Lower lobe of right lung (tissue), 2 donors: Measurements from ENCODE around the gene IMP3. TPM values are rescaled to one million over a fixed set of nuclear protein-coding genes. Genes with fewer than 3 reads are reported as not detected.
"Not testable (repeated sequence)": the region's sequence is repeated elsewhere in the genome, so short reads cannot be mapped to it uniquely, and the experiment has no call there.

Source experiments
- ATAC-seq, 2 donors: fragments of 200-7000 bp; cut with Tn5 transposase; one replicate each; pipeline ENCODE4 v1.9.1; 2020 to 2022; ENCODE audit warnings: mild to moderate bottlenecking in 2 of 2, moderate library complexity in 2 of 2
- DNase-seq: peaks from one replicate; pipeline ENCODE4 v3.0.0-alpha.2; 2020
- H3K27ac ChIP-seq: fragments of 200-600 bp; one replicate; pipeline ENCODE4 v1.8.0; 2022
- H3K27me3 ChIP-seq: fragments of 200-600 bp; one replicate; pipeline ENCODE4 v1.8.0; 2022; ENCODE audit warnings: low read depth
- H3K36me3 ChIP-seq: fragments of 200-600 bp; one replicate; pipeline ENCODE4 v1.8.0; 2022; ENCODE audit warnings: mild to moderate bottlenecking
- H3K4me1 ChIP-seq: fragments of 200-600 bp; one replicate; pipeline ENCODE4 v1.8.0; 2022
- H3K4me3 ChIP-seq: fragments of 200-600 bp; one replicate; pipeline ENCODE4 v1.8.0; 2022; ENCODE audit warnings: mild to moderate bottlenecking
- H3K9me3 ChIP-seq: fragments of 200-600 bp; one replicate; pipeline ENCODE4 v1.8.0; 2022
- intact Hi-C: fragments of 100-400 bp; cut with DNase I; formaldehyde crosslinking; loops from one replicate; pipeline ENCODE4 v1.11.0; 2022
- long read RNA-seq: library from polyadenylated mRNA; unstranded; transcript quantifications from one replicate; pipeline ENCODE4 v2.0.0, GENCODE V29; 2021
- total RNA-seq: library from RNA; stranded (reverse); fragmentation: NEBNext Ultra II Directional; extraction: Animal tissue kit (Norgen Biotek cat#: 25700); gene quantifications from one replicate; pipeline ENCODE4 v1.2.1, GENCODE V29; 2021
- TF ChIP-seq, protein P1 (sequence below): fragments of 200-600 bp; IDR thresholded peaks from one replicate; pipeline ENCODE4 v1.8.0; 2022; ENCODE audit warnings: antibody characterized with exemption, mild to moderate bottlenecking
- donor health status: DM: no; HTN: yes; CAD: no; lungs with severe emphysema.

IMP3 gene, protein sequence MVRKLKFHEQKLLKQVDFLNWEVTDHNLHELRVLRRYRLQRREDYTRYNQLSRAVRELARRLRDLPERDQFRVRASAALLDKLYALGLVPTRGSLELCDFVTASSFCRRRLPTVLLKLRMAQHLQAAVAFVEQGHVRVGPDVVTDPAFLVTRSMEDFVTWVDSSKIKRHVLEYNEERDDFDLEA
- 56.5 TPM for total RNA-seq
- long read RNA-seq, transcript IMP3-202 (1 exons, 1,237 nt): major isoform, 81 of 83 reads
- long read RNA-seq, partial matches to known transcripts: 0 of 83 reads
- long read RNA-seq, other reads (novel, unspliced or antisense): 2 of 83 reads

- ATAC-seq: peak; percentile 98
- Histone ChIP-seq H3K4me3 (peak within 1 kb of the TSS; percentile 76), H3K27ac (peak within 1 kb of the TSS; percentile 94), H3K27me3 (no peaks in the 10 kb centered on the region), H3K4me1 (peaks cover 34% of the 10 kb centered on the region), H3K36me3 (no peaks in the 10 kb centered on the region), H3K9me3 (no peaks in the 10 kb centered on the region)
- intact Hi-C loops: no loop called here
- TF ChIP-seq, protein P1, sequence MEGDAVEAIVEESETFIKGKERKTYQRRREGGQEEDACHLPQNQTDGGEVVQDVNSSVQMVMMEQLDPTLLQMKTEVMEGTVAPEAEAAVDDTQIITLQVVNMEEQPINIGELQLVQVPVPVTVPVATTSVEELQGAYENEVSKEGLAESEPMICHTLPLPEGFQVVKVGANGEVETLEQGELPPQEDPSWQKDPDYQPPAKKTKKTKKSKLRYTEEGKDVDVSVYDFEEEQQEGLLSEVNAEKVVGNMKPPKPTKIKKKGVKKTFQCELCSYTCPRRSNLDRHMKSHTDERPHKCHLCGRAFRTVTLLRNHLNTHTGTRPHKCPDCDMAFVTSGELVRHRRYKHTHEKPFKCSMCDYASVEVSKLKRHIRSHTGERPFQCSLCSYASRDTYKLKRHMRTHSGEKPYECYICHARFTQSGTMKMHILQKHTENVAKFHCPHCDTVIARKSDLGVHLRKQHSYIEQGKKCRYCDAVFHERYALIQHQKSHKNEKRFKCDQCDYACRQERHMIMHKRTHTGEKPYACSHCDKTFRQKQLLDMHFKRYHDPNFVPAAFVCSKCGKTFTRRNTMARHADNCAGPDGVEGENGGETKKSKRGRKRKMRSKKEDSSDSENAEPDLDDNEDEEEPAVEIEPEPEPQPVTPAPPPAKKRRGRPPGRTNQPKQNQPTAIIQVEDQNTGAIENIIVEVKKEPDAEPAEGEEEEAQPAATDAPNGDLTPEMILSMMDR: no peak
- DNase-seq: peak; percentile 96
Measured at GRCh38 chr15:75639709-75640482, at the start of gene IMP3. IMP3 (minus strand) TSS chr15:75640224; CDS start chr15:75640168, 56 bp downstream.

DNA sequence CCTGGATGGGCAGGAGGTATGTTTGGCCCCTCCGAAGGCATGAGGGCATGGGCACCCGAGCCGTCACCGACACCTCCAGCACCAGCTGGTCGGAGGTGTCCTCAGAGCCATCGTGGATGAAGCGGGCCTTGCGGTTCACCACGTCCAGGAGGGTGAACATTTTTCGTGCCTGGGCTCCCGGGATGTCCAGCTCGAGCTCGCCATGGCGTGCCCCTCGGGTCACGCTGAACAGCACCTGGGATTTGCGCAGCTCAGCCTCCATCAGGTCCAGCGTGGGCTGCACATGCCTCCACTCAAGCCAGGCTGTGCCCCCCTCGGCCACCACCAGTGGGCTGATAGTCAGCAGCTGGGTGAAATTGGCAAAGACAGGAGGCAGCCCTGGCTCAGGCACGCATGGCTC is 49.4 kb upstream of the IMP3 start:
- peaks cover 13% of the 10 kb centered on the region for H3K4me1 ChIP-seq
- DNase-seq, H3K27ac ChIP-seq, intact Hi-C loops, H3K4me3 ChIP-seq, H3K27me3 ChIP-seq, H3K36me3 ChIP-seq, H3K9me3 ChIP-seq, ATAC-seq: not testable (repeated sequence)

DNA sequence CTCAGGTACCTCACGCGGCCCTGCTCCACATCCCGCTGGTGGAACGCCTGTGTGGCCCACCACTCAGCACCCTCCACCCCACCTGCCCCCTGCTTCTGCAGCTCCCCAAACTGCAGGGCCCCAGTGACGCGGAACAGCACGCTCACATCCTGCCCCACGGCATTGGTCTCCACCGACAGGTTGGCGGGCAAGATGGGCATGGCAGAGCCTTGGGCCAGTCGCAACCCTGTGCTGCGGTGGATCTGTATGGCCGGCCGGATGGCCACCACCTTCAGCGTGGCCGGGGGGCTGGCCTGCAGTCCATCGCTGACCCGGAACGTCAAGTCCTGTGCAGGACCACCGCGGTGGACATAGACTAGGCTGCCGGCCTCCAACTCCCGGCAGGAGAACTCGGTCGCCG is 48.8 kb upstream of the IMP3 start:
- peaks cover 8% of the 10 kb centered on the region for H3K4me1 ChIP-seq
- intact Hi-C loops: no loop called here
- no peak overlapping the region for H3K27ac ChIP-seq
- no peak for DNase-seq
- H3K36me3 ChIP-seq: no peaks in the 10 kb centered on the region
- H3K4me3 ChIP-seq: no peak overlapping the region
- H3K9me3 ChIP-seq: no peaks in the 10 kb centered on the region
- ATAC-seq: no peak
- TF ChIP-seq, protein P1: no peak
- H3K27me3 ChIP-seq: no peaks in the 10 kb centered on the region

DNA sequence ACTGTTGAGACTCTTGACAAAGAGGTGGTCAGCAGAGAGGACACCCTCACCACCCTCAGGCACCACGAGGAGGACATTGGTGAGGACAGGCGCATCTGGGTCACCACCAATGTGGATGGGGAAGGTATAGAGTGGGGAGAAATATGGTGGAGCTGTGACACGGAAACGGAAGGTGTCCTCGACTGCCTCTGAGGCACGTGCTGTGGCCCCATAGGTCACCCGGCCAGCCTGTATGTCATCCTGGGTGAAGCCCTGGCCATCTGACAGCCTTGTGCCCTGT is 48.2 kb upstream of the IMP3 start:
- no peak overlapping the region for H3K27ac ChIP-seq
- TF ChIP-seq, protein P1: no peak
- no peak for ATAC-seq
- H3K9me3 ChIP-seq: no peaks in the 10 kb centered on the region
- intact Hi-C loops: no loop called here
- no peaks in the 10 kb centered on the region for H3K36me3 ChIP-seq
- H3K4me1 ChIP-seq: peaks cover 8% of the 10 kb centered on the region
- no peak for DNase-seq
- no peaks in the 10 kb centered on the region for H3K27me3 ChIP-seq
- no peak overlapping the region for H3K4me3 ChIP-seq

DNA sequence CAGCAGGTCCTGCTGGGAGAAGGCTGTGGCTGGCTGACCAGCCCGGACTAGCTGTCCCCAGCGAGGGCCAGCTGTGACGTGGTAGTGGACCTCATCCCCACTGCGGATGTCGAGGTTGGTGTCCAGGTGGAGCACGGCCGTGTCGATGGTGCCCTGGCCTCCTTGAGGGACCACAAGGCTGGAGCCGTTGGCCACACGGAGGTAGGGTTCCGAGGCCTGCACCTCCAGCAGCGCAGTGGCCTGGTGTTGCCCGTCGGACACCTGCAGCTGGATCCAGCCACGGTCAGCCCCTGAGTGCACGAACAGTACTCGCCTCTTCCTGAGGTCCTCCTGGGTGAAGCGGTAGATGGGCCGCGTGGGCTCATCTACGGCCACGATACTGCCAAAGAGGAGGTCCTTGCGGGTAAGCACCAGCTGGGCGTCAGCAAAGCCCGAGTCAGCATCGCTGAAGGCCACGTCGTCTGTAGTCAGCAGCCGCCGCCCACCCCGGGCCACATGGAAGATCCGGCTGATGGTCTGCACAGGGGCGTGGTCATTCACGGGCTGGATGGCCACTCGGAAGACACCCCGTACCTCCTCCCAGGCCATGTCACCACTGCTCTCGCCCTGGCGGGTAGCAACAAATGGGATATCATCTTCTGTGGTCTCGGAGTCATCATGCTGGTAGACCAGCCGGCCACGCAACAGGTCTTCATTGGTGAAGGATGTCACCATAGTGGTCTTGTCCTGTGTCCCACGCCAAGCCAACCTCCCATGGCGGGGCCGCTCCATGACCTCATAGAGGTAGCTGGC is 47.7 kb upstream of the IMP3 start:
- Histone ChIP-seq H3K36me3 (no peaks in the 10 kb centered on the region), H3K4me1 (peaks cover 7% of the 10 kb centered on the region), H3K27me3 (no peaks in the 10 kb centered on the region), H3K9me3 (no peaks in the 10 kb centered on the region), H3K4me3 (no peak overlapping the region), H3K27ac (no peak overlapping the region)
- TF ChIP-seq, protein P1: no peak
- intact Hi-C loops: no loop called here
- no peak for DNase-seq
- no peak for ATAC-seq
